NCI-H345 (cell line): ENCODE measurements around the gene RBM46.
"Not testable (repeated sequence)": the region's sequence is repeated elsewhere in the genome, so short reads cannot be mapped to it uniquely, and the experiment has no call there.

Experiments used
- DNase-seq: peaks from one replicate; lab custom pipeline; 2025; lab: John Stamatoyannopoulos, UW

RBM46 gene

GRCh38 chr4:154838155-154838554 lies 57.1 kb downstream of the RBM46 start:
- DNase-seq: no peak

- no peak for DNase-seq
These were observed 57.6 kb downstream of the RBM46 start for GRCh38 chr4:154838694-154839093.

GRCh38 chr4:154854362-154854761 lies 73.3 kb downstream of the RBM46 start:
- DNase-seq: no peak

GRCh38 chr4:154858166-154858565 lies 77.1 kb downstream of the RBM46 start:
- no peak for DNase-seq

GRCh38 chr4:154868414-154869194 lies 87.5 kb downstream of the RBM46 start:
- no peak for DNase-seq

- no peak for DNase-seq
These were observed 88.2 kb downstream of the RBM46 start for GRCh38 chr4:154869301-154869700.

GRCh38 chr4:154872198-154872597 lies 91.1 kb downstream of the RBM46 start:
- DNase-seq: no peak

- DNase-seq: not testable (repeated sequence)
These were observed 93.0 kb downstream of the RBM46 start for GRCh38 chr4:154874049-154874448.

- DNase-seq: peak; percentile 3
These were observed 96.2 kb downstream of the RBM46 start for GRCh38 chr4:154877110-154877760.
